Stimulated activated CD4-positive, alpha-beta T cell treated with anti-CD3 and anti-CD28 coated beads, Interleukin-15, amount 100 ng/mL, for 1 hour (primary cell): ENCODE results near the gene COL11A2.

Experiments
- DNase-seq, 2 donors: peaks; one replicate each; pipeline ENCODE4 v3.0.0-alpha.2; 2020; ENCODE audit warnings: low read depth in 1 of 2, low spot score in 1 of 2

The COL11A2 gene

DNA sequence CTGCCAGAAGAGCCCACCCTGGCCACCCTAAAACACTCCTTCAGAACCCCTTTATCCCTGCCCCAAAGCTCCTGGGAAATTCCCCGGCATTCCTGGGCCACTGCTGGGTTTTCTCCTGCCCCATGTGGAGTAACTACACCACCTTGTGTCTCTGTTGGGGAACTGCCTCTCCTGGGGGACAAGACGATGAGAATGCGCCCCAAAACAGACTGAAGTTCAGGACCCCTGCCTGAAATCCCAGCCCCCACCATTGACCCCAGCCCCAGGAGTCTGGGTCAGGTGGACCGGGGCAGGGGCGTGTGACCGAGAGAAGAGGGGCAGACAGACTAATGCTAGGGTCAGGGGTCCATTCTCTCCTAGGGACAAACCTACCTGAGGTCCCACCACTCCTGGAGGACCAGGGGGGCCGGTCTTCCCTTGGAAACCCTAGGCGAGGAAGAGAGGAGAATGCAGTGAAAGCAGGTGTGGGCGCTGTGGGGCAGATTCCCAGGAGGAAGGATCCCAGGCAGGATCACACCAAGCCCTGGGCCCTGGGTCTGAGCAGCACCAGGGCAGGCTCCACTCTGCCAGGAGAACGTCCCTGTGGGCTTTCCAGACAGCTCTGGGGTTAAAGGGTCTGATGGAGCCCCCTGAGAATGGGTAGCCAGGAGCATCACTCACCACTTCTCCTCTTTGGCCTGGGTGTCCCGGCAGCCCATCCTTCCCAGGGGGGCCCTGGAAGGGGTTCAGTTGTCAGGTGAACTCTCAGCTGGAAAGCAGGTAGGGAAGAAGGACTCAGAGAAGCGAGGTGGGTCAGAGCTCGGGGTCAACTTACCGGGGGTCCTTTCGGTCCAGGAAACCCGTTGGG is 19.4 kb downstream of the COL11A2 start:
- DNase-seq, result no peak

DNA sequence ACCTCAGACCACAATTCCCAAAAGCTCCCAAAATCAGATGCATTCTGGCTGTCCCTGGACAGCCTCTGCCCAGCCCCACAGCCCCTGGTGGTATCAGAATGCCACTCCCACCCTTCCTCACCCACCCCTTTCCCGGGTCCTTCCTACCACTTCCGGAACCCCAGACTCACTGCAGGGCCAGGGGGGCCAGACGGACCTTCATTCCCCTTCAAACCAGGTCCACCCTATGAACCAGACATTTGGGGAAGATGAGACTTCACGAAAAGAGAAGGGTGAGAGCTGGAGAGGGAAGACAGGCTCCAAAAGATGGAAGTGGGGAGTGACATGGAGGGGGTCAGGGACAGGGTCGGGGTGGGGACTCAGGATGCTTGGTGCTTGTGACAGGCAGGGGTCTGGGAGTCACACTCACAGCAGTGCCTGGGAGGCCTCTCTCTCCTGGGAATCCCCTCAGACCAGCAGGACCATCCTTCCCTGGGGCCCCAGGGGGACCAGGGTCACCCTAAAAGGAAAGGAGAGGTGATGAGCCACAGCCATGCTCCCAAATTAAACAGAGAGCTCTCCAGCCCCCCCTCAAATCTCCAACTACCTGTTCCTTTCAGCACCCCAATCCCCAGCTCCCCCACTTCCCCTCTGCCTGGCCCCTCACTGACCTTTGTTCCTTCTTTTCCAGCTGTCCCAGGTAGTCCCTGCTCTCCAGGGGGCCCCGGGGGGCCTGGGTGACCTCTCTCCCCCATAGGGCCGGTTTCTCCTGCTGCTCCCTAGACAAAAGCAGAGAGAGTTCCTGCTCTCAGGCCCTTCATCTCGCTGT is 20.2 kb downstream of the COL11A2 start:
- no peak for DNase-seq

DNA sequence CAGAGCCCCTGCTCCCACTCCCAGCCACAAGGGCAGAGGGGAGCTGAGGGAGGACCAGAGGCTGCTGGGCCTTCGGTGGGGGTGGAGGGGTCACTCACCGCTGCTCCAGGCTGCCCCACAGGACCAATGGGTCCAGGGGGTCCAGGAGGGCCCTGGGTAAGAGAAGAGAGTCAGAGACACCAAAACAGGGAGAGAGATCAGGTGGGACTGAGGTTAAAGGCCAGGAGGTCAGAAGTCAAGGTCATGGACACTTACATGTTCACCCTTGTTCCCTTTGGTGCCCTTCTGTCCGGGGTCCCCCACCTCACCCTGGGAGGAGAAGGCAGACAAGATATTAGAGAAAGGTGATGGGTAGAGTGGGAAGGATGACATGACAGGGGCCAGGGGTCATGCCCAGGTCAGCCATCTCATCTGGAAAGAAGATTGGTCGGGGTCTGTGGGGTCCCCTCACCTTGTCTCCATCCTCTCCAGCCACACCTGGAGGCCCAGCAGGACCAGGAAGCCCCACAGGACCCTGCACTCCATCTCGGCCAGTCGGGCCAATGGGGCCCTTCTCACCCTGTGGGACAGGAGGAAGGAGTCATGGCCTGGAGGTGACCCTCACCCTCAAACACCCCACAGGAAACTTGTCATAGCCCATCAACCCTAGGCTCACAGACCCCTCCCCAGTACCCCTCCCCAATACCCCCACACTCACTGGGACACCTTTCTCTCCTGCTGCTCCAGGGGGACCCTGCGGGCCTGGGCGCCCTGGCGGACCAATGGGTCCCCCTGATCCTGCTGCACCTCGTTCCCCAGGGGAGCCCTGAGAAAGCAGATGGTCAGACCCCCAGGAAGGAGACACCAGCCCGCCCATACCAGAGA is 21.0 kb downstream of the COL11A2 start:
- DNase-seq, result no peak

DNA sequence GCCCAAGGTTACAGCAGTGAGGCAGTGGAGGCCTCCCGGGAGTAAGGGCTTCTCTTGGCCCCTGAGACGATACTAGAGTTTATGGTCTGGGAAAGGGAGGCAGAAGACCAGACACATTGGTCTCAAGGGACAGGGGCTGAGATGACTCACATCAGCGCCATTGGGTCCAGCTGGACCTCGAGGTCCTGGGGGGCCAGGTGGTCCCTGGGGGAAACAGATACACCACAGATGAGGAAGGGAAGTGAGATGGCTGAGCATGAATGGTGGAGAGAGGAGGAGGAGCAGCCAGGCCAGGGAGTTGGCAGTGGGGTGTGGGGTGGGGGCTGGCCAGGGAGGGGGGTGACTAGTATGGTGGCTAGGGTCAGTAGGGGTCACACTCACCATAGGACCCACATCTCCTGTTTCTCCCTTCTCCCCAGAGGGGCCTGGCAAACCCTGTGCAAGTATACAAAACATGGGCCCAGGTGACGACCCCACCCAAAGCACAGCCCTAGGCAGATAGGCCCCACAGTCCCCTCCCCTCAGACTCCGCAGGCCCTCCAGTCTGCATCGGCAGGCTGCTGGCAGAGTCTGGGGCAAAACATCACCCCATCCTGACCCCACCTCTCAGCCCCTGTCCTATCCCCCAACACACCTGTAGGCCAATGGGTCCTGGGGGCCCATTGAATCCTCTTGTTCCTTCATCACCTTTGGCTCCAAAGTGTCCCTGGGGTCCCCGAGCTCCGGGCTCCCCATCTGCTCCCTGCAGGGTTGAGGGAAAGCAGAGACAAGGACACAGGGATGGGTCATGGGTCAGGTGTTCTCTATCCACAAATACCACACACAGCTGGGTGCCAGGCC is 21.9 kb downstream of the COL11A2 start:
- no peak for DNase-seq

DNA sequence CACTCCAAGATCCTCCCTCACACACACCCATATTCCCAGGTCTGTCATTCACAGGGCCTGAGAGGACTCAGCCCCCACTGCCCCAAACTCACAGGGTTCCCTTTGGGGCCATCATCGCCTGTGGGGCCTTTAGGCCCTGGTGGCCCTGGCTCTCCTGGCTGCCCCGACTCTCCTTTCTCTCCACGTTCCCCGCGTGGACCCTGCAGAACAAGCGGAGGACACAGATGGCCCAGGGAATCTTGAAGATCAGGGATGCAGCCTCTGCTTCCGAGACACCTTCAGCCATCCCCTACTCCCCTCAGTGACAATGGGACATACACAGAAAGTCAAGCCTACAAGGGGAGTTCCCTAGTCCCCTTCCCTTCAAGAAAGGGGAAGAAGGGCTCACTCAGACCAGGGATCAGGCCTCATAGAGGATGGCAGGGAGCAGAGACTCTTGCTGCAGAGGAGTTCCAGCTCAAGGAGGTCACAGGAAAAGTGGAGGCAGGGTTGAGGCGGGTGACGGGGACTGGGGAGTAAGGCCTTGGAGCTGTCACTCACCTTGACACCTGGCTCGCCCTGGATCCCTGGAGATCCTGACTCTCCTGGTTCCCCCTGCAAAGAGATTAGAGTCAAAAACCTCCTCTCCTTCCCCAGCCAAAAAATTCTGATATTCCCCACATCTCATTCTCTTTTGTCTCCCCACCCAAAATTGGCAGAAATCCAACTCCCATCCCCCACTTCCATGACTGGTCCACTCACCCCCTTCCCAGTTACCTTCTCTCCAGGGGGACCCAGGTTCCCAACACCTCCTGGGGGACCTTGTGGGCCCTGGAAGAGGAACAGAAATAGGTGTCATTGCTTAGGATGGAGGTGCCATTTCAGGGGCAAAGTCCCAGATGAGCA is 22.7 kb downstream of the COL11A2 start:
- DNase-seq, result no peak

DNA sequence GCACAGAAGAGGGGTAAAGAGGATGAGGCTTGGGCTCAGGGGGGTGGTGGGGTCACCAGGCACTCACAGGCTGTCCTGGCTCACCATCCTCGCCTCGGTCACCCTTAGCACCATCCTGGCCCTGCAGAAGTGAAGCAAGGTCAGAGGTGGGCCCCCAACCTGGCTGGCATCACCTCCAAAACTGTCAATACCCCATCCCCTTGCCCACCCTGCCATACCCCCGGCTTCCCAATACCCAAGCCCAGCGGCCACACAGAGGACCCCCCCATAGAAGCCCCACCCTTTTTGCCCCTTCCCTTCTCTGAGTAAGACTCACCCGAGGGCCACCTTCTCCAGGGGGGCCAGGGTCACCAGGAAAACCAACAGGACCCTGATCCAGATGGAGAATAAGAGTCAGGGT is 23.6 kb downstream of the COL11A2 start:
- no peak for DNase-seq

DNA sequence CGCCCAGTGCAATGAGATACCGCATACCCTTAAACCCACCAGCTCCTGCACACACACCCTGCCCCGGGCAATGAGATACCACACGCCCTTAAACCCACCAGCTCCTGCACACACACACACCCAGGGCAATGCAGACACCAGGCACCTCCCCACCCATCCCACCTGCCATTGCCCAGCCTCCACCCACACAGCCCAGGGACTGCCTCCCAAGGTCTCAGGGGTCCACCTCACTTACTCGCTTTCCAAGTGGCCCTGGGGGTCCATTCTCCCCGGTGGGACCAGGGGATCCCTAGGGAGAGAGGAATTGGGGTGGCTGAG is 24.0 kb downstream of the COL11A2 start:
- no peak for DNase-seq

DNA sequence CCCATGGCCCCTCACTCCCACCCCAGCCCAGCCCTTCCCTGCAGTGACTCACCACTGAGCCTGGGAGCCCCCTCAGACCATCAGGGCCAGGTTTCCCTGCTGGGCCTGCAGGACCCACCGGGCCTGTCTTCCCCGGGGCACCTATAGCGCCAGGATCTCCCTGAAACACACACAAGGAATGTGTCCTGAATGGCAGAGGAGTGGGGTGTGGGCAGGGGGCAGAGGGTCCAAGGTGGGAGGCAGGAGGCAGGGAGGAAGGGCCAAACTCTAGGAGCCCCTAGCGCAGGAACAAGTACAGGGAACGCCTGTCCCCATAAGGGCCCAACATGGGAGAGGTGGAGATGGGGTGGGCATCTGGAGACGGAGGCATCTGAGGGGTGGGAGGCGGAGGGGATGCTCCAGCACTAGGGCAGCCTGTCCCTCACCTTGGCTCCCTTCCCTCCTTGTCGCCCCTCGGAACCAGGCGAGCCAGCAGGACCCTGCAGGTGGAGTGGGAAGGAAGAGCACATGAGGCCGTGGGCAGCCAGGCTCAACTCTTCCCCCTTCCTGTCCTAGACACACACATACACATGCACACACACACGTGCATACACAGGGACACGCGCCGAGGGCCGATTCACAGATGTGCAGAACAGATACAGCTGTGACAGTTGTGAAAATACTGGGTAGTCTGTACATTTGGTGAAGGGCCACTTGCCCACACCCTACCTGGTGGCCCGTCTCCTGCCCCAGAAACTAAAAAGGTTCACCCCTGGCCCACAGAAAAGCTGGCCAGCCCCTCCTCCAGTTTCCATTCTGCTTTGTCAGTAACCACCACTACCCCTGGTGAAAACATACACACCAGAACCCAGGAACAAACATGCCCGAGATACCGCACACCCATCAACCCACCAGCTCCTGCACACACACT is 24.6 kb downstream of the COL11A2 start:
- no peak for DNase-seq

DNA sequence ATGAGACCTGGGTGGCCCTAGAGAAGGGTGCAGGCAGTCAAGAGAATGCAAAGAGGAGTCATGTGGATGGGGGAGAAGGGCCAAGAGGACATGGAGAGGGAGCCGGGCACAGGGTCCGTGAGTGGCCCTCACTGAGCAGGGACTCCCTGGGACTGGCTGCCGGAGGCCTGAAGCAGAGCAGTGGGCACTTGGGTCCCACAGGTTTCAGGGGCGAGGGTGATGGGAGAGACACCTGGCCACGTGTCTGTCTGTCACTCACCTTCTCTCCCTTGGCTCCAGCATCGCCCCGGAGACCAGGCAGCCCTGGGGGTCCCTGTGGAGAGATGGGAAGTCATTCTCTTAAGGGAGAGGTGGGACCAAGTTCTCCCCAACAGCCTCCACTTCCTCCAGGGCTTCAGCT is 25.5 kb downstream of the COL11A2 start:
- no peak for DNase-seq

DNA sequence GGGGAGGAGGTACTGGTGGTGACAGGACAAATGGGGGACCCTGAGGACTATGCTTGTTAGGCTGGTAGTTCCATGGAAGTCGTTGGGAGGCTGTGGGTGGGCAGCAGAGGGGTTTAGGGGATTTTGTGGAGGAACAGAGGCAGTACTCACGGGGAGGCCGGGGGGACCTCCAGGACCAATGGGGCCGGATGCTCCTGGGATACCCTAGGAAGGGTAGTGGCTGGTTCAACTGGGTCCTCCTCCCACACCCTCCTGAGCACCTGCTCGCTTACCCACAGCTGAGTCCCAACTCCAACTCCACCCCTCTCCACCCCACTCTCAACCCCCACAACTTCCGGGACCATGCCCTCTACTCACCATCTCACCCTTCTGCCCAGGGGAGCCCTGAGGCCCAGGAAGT is 25.9 kb downstream of the COL11A2 start:
- DNase-seq, result no peak

DNA sequence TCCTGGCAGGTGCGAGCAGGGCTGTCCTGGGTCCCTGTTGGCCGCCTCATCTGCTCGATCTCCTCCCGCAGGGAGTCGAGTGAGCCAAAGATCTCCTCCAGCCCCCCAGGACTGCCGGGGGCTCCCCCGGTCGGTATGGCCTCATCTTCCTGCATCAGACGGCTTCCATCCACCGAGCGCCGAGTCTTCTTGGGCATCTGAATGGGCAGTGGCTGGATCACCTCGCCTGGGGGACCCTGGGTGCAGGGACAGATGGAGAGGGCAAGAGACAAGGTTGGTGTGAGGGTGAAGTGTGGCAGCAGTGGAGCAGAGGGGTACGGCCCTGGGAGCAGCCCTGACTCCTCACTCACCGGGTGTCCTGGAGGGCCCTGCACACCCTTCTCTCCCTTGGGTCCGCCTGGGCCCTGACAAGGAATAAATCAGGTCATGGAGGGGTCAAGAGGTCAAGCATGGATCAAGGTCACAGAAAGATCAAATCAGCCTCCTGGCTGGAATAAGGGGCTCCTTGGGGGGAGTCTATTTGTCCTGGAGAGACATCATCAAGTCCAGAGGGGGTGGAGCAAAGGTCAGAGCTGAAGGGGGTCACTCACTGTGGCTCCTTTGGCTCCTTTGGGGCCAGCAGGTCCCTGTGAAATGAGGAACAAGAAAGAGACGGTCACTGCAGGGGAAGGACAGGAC is 26.5 kb downstream of the COL11A2 start:
- DNase-seq, result no peak

DNA sequence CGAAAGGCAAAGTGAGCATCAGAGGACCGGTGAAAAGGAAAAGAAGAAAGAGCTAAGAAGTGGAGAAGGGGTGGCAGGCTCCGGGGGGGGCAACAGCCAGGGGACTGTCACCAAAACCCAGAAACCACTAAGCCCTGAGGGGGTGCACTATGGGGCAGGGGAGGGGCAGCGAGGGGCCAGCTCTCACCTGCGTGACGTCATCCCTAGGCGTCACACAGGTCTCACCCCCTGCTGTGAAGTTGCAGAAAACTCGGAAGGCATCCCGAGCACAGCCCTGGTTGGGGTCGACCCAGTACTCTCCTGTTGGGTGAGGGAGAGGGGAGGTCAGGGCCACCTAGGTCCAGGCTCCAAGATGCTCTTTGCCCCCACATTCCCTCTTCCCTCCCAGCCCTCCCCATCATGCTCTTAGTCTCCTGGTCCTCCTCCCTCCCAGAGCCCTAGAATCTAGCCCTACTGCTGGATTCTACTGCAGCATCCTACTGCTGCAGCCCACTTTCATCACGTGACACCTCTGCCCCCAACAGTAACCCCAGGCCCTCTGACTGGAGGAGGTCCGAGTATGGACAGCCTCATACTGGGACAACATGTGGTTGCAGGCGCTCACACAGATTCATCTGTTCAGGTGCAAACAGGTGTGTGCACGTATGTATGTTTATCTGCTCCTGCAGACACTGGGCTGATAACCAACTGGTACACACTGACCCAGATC is 27.4 kb downstream of the COL11A2 start:
- DNase-seq, result no peak

DNA sequence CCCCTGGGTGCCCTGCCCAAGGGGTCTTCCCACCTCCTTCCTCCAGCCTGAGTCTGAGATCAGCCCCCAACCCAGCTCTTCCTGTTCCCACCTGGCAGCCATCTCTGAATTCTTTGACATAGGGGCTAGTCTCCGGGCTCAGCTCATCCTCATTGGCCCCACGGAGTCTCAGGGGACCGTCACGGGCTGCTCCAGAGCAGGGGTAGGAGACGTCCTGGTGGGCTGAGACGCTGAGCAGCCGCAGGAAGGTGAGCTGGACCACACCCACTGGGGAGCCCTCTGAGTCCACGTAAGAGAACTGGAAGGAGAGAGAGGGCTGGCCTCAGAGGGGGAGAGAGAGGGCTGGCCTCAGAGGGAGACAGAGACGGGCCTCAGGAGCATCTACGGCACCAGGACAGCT is 28.1 kb downstream of the COL11A2 start:
- no peak for DNase-seq

DNA sequence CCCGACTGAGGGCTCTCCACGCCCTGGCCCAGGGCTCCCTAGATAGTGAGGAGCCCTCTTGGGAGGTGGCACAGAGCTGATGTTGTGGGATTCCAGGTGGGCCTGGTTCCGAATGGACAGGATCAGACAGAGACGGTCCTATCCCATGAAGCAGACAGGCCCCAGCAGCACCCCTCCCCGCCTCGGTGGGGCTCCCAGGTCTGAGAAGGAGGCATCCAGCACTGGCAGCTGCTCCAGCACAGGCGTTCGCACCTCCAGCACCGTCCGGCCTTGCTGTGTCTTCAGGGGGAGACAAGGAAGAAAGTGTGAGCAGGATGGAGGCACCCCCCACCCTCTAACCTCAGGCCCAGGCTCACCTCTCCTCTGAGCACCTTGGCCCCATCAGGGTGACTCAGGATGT is 28.7 kb downstream of the COL11A2 start:
- DNase-seq, result no peak

DNA sequence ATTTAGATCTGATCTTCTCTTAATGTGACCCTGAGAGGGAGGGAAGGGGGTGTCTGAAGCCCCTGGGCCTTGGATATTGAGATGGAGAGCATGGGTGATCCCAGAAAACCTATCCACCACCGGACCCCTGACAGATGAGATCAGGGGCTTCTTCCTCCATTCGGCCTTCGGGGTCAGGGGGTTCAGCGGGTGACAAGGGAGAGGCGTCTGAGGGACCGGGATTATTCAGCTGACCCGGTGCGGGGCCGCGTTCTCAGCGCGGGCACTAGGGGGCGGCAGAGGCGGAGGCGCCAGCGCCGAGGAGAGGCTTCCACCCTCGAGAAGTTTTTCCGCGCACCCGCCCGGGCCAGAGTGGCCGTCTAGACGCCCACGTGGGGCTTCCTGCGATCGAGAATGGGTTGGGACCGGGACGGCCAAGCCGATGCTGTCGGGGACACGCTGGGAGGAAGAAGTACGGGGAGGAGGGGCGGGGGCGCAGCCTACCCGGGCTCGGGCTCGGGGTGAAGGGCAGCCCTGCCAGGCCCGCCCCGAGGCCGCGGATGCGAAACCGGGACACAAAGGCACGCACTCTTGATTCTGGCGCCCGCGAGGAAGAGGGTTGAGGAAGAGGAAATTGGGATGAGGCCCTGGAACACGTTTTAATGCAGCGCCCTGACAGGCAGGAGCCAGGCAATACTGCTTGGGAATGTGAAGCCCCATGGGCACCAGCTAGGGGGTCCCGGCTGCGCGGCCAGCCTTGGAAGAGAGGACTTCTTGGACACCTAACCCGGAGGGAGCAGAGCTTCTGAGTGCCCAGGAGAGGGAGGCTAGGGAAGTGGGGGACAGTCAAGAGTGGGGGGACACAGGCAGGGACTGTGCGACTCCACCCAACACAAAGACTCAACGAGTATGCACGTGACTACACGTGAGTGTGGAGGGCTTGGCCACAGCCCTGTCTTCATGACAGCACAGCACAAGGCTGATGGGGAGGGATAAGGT is 30.6 kb downstream of the COL11A2 start:
- DNase-seq, result peak; percentile 78

DNA sequence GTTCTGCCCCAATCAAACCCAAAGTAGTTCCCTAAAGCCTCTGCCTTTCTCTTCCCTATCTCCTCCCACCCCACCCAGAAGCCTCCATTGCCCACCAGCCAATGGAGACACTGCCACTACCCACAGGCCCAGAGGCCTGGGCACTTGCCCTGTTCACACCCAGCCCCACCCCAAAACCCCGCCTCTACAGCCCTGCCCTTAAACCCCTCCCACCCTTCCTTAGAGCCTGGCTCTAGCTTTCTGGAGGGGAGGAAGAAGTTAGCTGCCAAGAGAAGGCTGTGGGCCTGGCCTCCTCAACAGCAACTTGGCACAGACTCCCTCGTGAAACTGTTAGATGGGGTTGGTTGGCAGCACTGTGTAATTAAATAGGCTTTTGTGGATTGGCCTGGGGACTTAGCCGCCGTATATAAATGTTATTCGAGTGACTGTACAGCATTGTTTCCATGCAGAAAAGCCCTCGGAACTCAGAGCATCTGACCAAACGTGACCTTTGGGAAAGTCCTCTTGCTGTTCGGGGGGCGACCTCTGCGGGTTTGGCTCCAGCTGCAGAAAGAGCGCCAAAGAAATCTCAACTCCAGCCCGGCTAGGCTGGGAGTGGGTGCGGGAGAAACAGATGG is 31.4 kb downstream of the COL11A2 start:
- no peak for DNase-seq
